COLO829 (cell line): ENCODE data around the gene MYCBP.

ENCODE experiments used
- DNase-seq: peaks from one replicate; pipeline ENCODE4 v3.0.0; 2012; ENCODE audit warnings: low spot score

MYCBP gene

GRCh38 chr1:38819516-38819915, 53.6 kb downstream of the MYCBP start:
- no peak for DNase-seq

GRCh38 chr1:38819040-38819439, 54.1 kb downstream of the MYCBP start:
- DNase-seq, result no peak

GRCh38 chr1:38818175-38818976, 54.8 kb downstream of the MYCBP start:
- DNase-seq, result no peak

- no peak for DNase-seq
These were observed 55.6 kb downstream of the MYCBP start for GRCh38 chr1:38817267-38818174.

GRCh38 chr1:38815903-38816627, 57.1 kb downstream of the MYCBP start:
- no peak for DNase-seq

GRCh38 chr1:38814984-38815464, 58.1 kb downstream of the MYCBP start:
- no peak for DNase-seq

GRCh38 chr1:38814444-38814983, 58.6 kb downstream of the MYCBP start:
- no peak for DNase-seq

GRCh38 chr1:38812981-38813380, 60.2 kb downstream of the MYCBP start:
- DNase-seq, result no peak
